ENCODE results near the gene SMAD1.

Gene SMAD1

GRCh38 chr4:145490361-145490760 lies 8.7 kb downstream of the SMAD1 start:
- DNase-seq, result no peak

GRCh38 chr4:145490796-145491195 lies 9.1 kb downstream of the SMAD1 start:
- DNase-seq, result no peak

GRCh38 chr4:145492376-145492775 lies 10.7 kb downstream of the SMAD1 start:
- no peak for DNase-seq

- DNase-seq, result no peak
These were observed 11.5 kb downstream of the SMAD1 start for GRCh38 chr4:145493166-145493565.

- no peak for DNase-seq
These were observed 13.1 kb downstream of the SMAD1 start for GRCh38 chr4:145494666-145495270.

- no peak for DNase-seq
These were observed 14.6 kb downstream of the SMAD1 start for GRCh38 chr4:145496292-145496691.

GRCh38 chr4:145497199-145498149 lies 15.8 kb downstream of the SMAD1 start:
- no peak for DNase-seq

GRCh38 chr4:145498430-145498829 lies 16.8 kb downstream of the SMAD1 start:
- no peak for DNase-seq

- no peak for DNase-seq
These were observed 19.5 kb downstream of the SMAD1 start for GRCh38 chr4:145501051-145501660.

- no peak for DNase-seq
These were observed 21.2 kb downstream of the SMAD1 start for GRCh38 chr4:145502809-145503208.

GRCh38 chr4:145503486-145504072 lies 21.9 kb downstream of the SMAD1 start:
- DNase-seq, result no peak

- DNase-seq, result no peak
These were observed 24.3 kb downstream of the SMAD1 start for GRCh38 chr4:145505995-145506394.

GRCh38 chr4:145507636-145508035 lies 26.0 kb downstream of the SMAD1 start:
- DNase-seq, result no peak

GRCh38 chr4:145511913-145512522 lies 30.4 kb downstream of the SMAD1 start:
- no peak for DNase-seq

- no peak for DNase-seq
These were observed 31.5 kb downstream of the SMAD1 start for GRCh38 chr4:145513020-145513621.

GRCh38 chr4:145520172-145520571 lies 38.5 kb downstream of the SMAD1 start:
- no peak for DNase-seq

- no peak for DNase-seq
These were observed 39.6 kb downstream of the SMAD1 start for GRCh38 chr4:145521282-145521681.

- no peak for DNase-seq
These were observed 41.5 kb downstream of the SMAD1 start for GRCh38 chr4:145523117-145523516.

GRCh38 chr4:145524552-145524951 lies 42.9 kb downstream of the SMAD1 start:
- no peak for DNase-seq

- no peak for DNase-seq
These were observed 43.7 kb downstream of the SMAD1 start for GRCh38 chr4:145525291-145525740.

- DNase-seq, result no peak
These were observed 46.1 kb downstream of the SMAD1 start for GRCh38 chr4:145527773-145528172.

- no peak for DNase-seq
These were observed 46.9 kb downstream of the SMAD1 start for GRCh38 chr4:145528601-145529000.

GRCh38 chr4:145530189-145530588 lies 48.5 kb downstream of the SMAD1 start:
- DNase-seq, result no peak

Data from NCI-H1436 (cell line).